OCI-LY3 (cell line): ENCODE data around the gene BRSK2.

ENCODE experiments used
- H2AFZ ChIP-seq: fragments of 200-600, 300-600 bp; shearing (Covaris generic); 2 replicates; pipeline ENCODE4 v1.6.0; 2014; ENCODE audit warnings: antibody characterized with exemption, low read depth, low read length
- H3K27ac ChIP-seq: fragments of 200-600, 300-600 bp; sonication (generic); 2 replicates; pipeline ENCODE4 v1.5.1; 2014; ENCODE audit warnings: mild to moderate bottlenecking, low read length, moderate library complexity, mixed read lengths
- H3K27me3 ChIP-seq: fragments of 200-600, 300-600 bp; sonication (generic); 2 replicates; pipeline ENCODE4 v1.6.1; 2014; ENCODE audit warnings: low read depth, low read length, mixed read lengths
- H3K36me3 ChIP-seq: fragments of 200-600, 300-600 bp; sonication (generic); replicated peaks from 2 replicates; pipeline ENCODE3; 2014; ENCODE audit warnings: low read depth, low read length, mixed read lengths
- H3K4me1 ChIP-seq: fragments of 300-600, 200-600 bp; sonication (generic); 2 replicates; pipeline ENCODE4 v1.6.1; 2014; ENCODE audit warnings: low read length, mixed read lengths
- H3K4me2 ChIP-seq: fragments of 200-600, 300-600 bp; sonication (generic); 2 replicates; pipeline ENCODE4 v1.6.1; 2014; ENCODE audit warnings: low read length, mixed read lengths
- H3K4me3 ChIP-seq: fragments of 300-600, 200-600 bp; sonication (generic); 2 replicates; pipeline ENCODE4 v1.5.1; 2014; ENCODE audit warnings: antibody characterized with exemption, mild to moderate bottlenecking, low read length, moderate library complexity
- H3K79me2 ChIP-seq: fragments of 300-600, 200-600 bp; shearing (Covaris generic); 2 replicates; pipeline ENCODE4 v1.6.1; 2014; ENCODE audit warnings: mild to moderate bottlenecking, low read length, mixed read lengths
- H3K9ac ChIP-seq: fragments of 300-600, 200-600 bp; shearing (Covaris generic); 2 replicates; pipeline ENCODE4 v1.6.0; 2014; ENCODE audit warnings: mild to moderate bottlenecking, low read length, moderate library complexity
- H3K9me3 ChIP-seq: fragments of 200-600, 300-600 bp; shearing (Covaris generic); 2 replicates; pipeline ENCODE4 v1.6.1; 2014; ENCODE audit warnings: low read length, mixed read lengths; ENCODE audit not compliant: insufficient read depth
- H4K20me1 ChIP-seq: fragments of 200-600, 300-600 bp; sonication (generic); 2 replicates; pipeline ENCODE4 v1.6.1; 2016; ENCODE audit warnings: low read length, mixed read lengths; ENCODE audit not compliant: insufficient read depth
- EZH2phosphoT487 ChIP-seq: fragments of 200-600 bp; shearing (Covaris generic); IDR thresholded peaks from 2 replicates; pipeline ENCODE4 v1.6.1; 2018; ENCODE audit warnings: antibody characterized with exemption, mixed run types, low read depth
- TF ChIP-seq, protein P1 (sequence below): fragments of 200-600, 300-600 bp; sonication (generic); IDR thresholded peaks from 2 replicates; pipeline ENCODE4 v1.5.1; 2014; ENCODE audit warnings: antibody characterized with exemption, low read length, low read depth

The BRSK2 gene

DNA sequence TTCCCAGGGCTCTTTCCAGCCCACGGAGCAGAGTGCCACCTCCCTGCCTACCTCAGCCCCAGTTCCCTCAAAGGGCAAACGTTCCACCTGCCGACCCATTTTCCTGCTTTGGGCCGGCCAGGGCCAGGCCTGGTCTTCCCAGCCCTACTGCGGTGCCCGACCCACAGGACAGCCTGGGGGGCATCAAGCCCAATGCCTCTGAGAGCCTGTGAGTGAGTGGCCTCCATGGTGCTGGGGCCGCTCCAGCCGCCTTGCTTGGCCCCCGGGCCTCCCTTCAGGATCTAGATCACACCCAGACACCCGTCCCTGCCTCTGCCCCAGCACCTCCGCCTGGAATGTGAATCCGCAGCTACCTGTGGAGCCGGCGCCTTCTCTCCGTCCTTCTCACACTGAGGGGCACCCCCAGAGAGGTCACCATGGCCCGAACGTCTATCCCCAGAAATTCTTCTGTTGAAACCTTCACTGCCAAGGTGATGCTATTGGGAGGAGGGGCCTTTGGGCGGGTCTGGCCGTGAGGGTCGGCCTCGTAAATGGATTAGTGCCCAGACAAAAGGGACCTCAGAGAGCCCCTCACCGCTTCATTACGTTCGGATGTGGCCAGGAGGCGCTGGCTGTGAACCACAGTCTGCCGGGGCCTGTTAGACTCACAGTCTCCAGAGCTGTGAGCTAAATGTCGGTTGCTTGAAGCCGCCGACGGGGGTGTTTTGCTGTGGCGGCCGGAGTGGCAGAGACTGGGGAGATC, 36.2 kb upstream of the BRSK2 start:
- Histone ChIP-seq H3K9me3 (no peaks in the 10 kb centered on the region), H3K9ac (no peak overlapping the region), H2AFZ (no peak overlapping the region), H4K20me1 (no peaks in the 10 kb centered on the region), H3K27ac (no peak overlapping the region), H3K79me2 (no peaks in the 10 kb centered on the region), H3K4me3 (no peak overlapping the region), H3K4me1 (no peaks in the 10 kb centered on the region), H3K27me3 (no peaks in the 10 kb centered on the region), H3K36me3 (no peaks in the 10 kb centered on the region), H3K4me2 (no peak overlapping the region)
- TF ChIP-seq EZH2phosphoT487, result no peak
- TF ChIP-seq, protein P1, sequence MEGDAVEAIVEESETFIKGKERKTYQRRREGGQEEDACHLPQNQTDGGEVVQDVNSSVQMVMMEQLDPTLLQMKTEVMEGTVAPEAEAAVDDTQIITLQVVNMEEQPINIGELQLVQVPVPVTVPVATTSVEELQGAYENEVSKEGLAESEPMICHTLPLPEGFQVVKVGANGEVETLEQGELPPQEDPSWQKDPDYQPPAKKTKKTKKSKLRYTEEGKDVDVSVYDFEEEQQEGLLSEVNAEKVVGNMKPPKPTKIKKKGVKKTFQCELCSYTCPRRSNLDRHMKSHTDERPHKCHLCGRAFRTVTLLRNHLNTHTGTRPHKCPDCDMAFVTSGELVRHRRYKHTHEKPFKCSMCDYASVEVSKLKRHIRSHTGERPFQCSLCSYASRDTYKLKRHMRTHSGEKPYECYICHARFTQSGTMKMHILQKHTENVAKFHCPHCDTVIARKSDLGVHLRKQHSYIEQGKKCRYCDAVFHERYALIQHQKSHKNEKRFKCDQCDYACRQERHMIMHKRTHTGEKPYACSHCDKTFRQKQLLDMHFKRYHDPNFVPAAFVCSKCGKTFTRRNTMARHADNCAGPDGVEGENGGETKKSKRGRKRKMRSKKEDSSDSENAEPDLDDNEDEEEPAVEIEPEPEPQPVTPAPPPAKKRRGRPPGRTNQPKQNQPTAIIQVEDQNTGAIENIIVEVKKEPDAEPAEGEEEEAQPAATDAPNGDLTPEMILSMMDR, result no peak

DNA sequence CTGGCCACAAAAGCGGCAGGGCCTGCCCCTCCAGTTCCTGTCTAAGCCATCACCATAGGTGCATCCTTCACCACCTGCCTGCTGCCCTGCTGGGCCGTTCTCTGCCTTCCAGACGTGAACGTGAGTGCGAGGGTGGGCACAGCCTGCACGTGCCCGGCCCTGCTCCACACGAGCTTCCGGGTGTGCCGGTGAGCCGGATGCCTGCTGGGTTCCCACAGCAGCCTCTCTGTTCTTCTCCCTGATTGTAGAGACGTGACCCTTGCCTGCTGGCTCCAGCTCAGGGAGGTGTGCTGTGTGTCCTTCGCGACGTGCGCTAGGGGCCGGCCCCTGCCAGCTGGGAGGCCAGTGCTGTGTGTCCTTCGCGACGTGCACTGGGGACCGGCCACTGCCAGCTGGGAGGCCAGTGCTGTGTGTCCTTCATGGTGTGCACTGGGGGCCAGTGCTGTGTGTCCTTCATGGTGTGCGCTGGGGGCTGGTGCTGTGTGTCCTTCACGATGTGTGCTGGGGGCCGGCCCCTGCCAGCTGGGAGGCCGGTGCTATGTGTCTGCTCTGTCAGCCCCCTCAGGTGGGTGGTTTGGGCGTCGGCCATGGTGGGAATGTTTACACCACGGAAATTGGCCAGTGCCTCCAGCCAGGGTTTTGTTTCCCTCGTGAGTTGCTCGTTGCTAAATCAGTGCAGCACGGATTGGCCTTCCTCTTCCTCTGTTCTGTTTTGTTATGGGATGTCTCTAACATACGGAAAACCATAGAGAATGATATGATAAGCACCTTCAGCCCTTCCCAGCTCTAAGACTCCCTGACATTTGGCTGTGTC, 35.4 kb upstream of the BRSK2 start:
- TF ChIP-seq, protein P1, result no peak
- no peak for TF ChIP-seq EZH2phosphoT487
- no peaks in the 10 kb centered on the region for H3K36me3 ChIP-seq
- H2AFZ ChIP-seq, result no peak overlapping the region
- no peaks in the 10 kb centered on the region for H3K27me3 ChIP-seq
- H3K9me3 ChIP-seq, result no peaks in the 10 kb centered on the region
- H4K20me1 ChIP-seq, result no peaks in the 10 kb centered on the region
- no peaks in the 10 kb centered on the region for H3K79me2 ChIP-seq
- H3K4me2 ChIP-seq, result no peak overlapping the region
- H3K27ac ChIP-seq, result no peak overlapping the region
- no peak overlapping the region for H3K9ac ChIP-seq
- no peaks in the 10 kb centered on the region for H3K4me1 ChIP-seq
- H3K4me3 ChIP-seq, result no peak overlapping the region

DNA sequence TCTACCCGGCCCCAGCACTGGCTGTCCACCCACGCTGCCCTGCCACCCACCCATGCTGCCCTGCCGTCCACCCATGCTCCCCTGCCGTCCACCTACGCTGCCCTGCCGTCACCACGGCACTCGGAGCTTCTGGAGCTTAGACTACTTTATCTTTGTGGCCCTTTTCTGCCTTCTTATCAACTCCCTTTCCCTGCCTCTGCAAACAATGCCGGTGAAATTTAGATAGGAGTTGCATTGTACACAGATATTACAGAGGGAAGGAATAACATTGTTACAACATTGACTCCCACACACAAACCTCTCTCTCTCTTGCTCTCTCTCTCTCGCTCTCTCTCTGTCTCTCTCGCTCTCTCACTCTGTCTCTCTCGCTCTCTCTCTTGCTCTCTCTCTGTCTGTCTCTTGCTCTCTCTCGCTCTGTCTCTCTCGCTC, 33.7 kb upstream of the BRSK2 start:
- no peaks in the 10 kb centered on the region for H3K79me2 ChIP-seq
- H3K4me3 ChIP-seq, result no peak overlapping the region
- no peaks in the 10 kb centered on the region for H3K27me3 ChIP-seq
- no peak overlapping the region for H3K4me2 ChIP-seq
- H3K4me1 ChIP-seq, result no peaks in the 10 kb centered on the region
- no peak for TF ChIP-seq EZH2phosphoT487
- H3K36me3 ChIP-seq, result no peaks in the 10 kb centered on the region
- no peak overlapping the region for H2AFZ ChIP-seq
- H4K20me1 ChIP-seq, result no peaks in the 10 kb centered on the region
- H3K9me3 ChIP-seq, result no peaks in the 10 kb centered on the region
- no peak overlapping the region for H3K27ac ChIP-seq
- H3K9ac ChIP-seq, result no peak overlapping the region

DNA sequence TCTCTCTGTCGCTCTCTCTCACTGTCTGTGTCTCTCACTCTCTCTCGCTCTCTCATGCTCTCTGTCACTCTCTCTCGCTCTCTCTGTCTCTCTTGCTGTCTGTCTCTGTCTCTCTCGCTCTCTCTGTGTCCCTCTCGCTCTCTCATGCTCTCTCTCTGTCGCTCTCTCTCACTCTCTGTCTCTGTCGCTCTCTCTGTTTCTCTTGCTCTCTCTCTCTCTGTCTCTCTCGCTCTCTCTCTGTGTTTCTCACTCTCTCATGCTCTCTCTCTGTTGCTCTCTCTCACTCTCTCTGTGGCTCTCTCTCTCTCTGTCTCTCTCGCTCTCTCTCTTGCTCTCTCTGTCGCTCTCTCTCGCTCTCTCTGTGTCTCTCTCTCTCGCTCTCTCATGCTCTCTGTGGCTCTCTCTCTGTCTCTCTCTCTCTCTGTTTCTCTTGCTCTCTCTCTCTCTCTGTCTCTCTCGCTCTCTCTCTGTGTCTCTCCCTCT, 33.2 kb upstream of the BRSK2 start:
- Histone ChIP-seq H3K36me3 (no peaks in the 10 kb centered on the region), H2AFZ (no peak overlapping the region), H3K4me3 (no peak overlapping the region), H3K79me2 (no peaks in the 10 kb centered on the region), H3K27ac (no peak overlapping the region), H3K4me1 (no peaks in the 10 kb centered on the region), H3K27me3 (no peaks in the 10 kb centered on the region), H3K9ac (no peak overlapping the region), H4K20me1 (no peaks in the 10 kb centered on the region), H3K4me2 (no peak overlapping the region), H3K9me3 (no peaks in the 10 kb centered on the region)
- no peak for TF ChIP-seq EZH2phosphoT487
- TF ChIP-seq, protein P1, result no peak
